Measurements from ENCODE around the gene ACSF3.

Gene ACSF3

GRCh38 chr16:89096042-89096717 lies 2.5 kb downstream of the ACSF3 start:
- peaks cover 16% of the 10 kb centered on the region for H3K36me3 Mint-ChIP-seq (ENCODE audit: insufficient read depth)
- H3K4me1 Mint-ChIP-seq: peaks cover 54% of the 10 kb centered on the region
- no peak for ATAC-seq (replicated peaks; ENCODE audit: extremely low read depth, poor library complexity, severe bottlenecking)
- peak overlapping the region; percentile 95 for H3K27ac Mint-ChIP-seq (ENCODE audit: low read depth)
- peak overlapping the region; percentile 92 for H3K4me3 Mint-ChIP-seq
- no peak for DNase-seq (ENCODE audit: low spot score in 2 of 2)
- no peaks in the 10 kb centered on the region for H3K9me3 Mint-ChIP-seq
- peaks cover 2% of the 10 kb centered on the region for H3K27me3 Mint-ChIP-seq

- peaks cover 54% of the 10 kb centered on the region for H3K4me1 Mint-ChIP-seq
- ATAC-seq (replicated peaks; ENCODE audit: extremely low read depth, poor library complexity, severe bottlenecking): peak; percentile 67
- no peaks in the 10 kb centered on the region for H3K27me3 Mint-ChIP-seq
- peak; percentile 41 to 54 for DNase-seq (ENCODE audit: low spot score in 2 of 2)
- H3K9me3 Mint-ChIP-seq: no peaks in the 10 kb centered on the region
- peaks cover 16% of the 10 kb centered on the region for H3K36me3 Mint-ChIP-seq (ENCODE audit: insufficient read depth)
- peak overlapping the region; percentile 92 for H3K4me3 Mint-ChIP-seq
- H3K27ac Mint-ChIP-seq (ENCODE audit: low read depth): peak overlapping the region; percentile 95
Measured at GRCh38 chr16:89096768-89097391, 3.2 kb downstream of the ACSF3 start.

DNA sequence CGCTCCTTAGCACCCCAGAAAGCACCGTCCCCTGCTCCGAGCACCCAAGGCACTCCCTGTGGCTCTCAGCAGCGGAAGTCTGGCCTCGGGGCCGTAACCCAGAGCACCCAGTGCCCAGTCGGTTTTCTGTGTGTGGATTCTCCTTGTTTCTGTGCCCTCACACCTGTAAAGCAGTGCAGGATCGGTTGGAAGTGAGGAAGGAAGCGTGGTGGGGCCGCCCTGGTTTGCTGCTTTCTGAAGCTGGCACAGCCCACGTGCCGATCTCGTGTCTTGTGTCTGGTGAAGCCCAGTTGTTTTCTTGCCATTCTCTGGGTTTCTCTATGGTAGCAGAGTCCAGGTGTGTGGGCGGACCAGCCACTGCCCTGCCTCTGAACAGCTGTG lies 3.7 kb downstream of the ACSF3 start:
- Mint-ChIP-seq H3K36me3 (ENCODE audit: insufficient read depth) (peaks cover 19% of the 10 kb centered on the region), H3K9me3 (no peaks in the 10 kb centered on the region), H3K4me3 (peak overlapping the region; percentile 92), H3K27ac (ENCODE audit: low read depth) (peak overlapping the region; percentile 95), H3K4me1 (peaks cover 54% of the 10 kb centered on the region), H3K27me3 (no peaks in the 10 kb centered on the region)
- no peak for DNase-seq (ENCODE audit: low spot score in 2 of 2)
- ATAC-seq (replicated peaks; ENCODE audit: extremely low read depth, poor library complexity, severe bottlenecking): no peak

DNA sequence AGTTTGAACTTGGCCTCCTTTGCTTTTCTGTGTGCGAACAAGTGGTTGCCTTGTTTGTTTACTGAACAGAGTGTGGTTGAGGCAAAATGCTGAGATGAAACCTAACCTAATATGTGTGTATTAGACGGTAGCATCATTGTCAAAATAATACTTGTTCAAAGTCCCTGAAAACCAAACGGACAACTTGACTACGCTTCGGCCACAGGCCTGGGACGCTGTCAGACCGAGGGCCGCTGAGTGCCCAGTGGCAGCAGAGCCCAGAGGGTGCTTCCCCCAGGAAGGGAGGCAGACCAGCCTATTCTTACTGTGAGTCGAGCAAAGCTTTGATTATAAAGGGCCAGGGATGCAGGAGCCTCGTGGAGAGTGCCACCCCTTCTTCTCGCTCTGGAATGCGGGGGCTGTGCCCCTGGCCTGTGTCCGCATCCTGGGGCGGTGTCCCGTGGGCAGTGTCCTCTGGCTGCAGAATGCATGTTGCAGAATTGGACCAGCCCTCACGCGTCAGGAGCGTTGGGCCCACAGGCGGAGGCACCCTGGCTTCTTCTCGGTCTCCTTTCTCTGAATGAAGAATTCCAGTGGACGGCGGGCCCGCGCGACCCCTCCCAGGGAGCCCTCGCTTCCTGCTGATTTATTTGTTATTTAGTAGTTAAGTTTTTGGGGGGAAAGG lies 5.2 kb downstream of the ACSF3 start:
- DNase-seq (ENCODE audit: low spot score in 2 of 2) (no peak), ATAC-seq (replicated peaks; ENCODE audit: extremely low read depth, poor library complexity, severe bottlenecking) (no peak)
- H3K27ac Mint-ChIP-seq (ENCODE audit: low read depth): peak overlapping the region; percentile 95
- peaks cover 54% of the 10 kb centered on the region for H3K4me1 Mint-ChIP-seq
- no peaks in the 10 kb centered on the region for H3K9me3 Mint-ChIP-seq
- H3K4me3 Mint-ChIP-seq: peak overlapping the region; percentile 92
- H3K36me3 Mint-ChIP-seq (ENCODE audit: insufficient read depth): peaks cover 22% of the 10 kb centered on the region
- H3K27me3 Mint-ChIP-seq: no peaks in the 10 kb centered on the region

- H3K27me3 Mint-ChIP-seq: no peaks in the 10 kb centered on the region
- no peaks in the 10 kb centered on the region for H3K9me3 Mint-ChIP-seq
- DNase-seq (ENCODE audit: low spot score in 2 of 2): no peak
- ATAC-seq (replicated peaks; ENCODE audit: extremely low read depth, poor library complexity, severe bottlenecking): no peak
- H3K4me1 Mint-ChIP-seq: peaks cover 45% of the 10 kb centered on the region
- H3K27ac Mint-ChIP-seq (ENCODE audit: low read depth): peak overlapping the region; percentile 70
- peaks cover 24% of the 10 kb centered on the region for H3K36me3 Mint-ChIP-seq (ENCODE audit: insufficient read depth)
- H3K4me3 Mint-ChIP-seq: peak overlapping the region; percentile 28
Measured at GRCh38 chr16:89099905-89100304, 6.3 kb downstream of the ACSF3 start.

GRCh38 chr16:89100601-89101302 lies 7.1 kb downstream of the ACSF3 start:
- Mint-ChIP-seq H3K36me3 (ENCODE audit: insufficient read depth) (peaks cover 24% of the 10 kb centered on the region), H3K4me1 (peaks cover 39% of the 10 kb centered on the region), H3K4me3 (no peak overlapping the region), H3K27ac (ENCODE audit: low read depth) (no peak overlapping the region), H3K27me3 (no peaks in the 10 kb centered on the region), H3K9me3 (no peaks in the 10 kb centered on the region)
- DNase-seq (ENCODE audit: low spot score in 2 of 2): no peak
- no peak for ATAC-seq (replicated peaks; ENCODE audit: extremely low read depth, poor library complexity, severe bottlenecking)

GRCh38 chr16:89101303-89102040 lies 7.8 kb downstream of the ACSF3 start:
- Mint-ChIP-seq H3K9me3 (no peaks in the 10 kb centered on the region), H3K36me3 (ENCODE audit: insufficient read depth) (peaks cover 27% of the 10 kb centered on the region), H3K27me3 (no peaks in the 10 kb centered on the region), H3K4me1 (peaks cover 32% of the 10 kb centered on the region), H3K4me3 (no peak overlapping the region), H3K27ac (ENCODE audit: low read depth) (no peak overlapping the region)
- ATAC-seq (replicated peaks; ENCODE audit: extremely low read depth, poor library complexity, severe bottlenecking): no peak
- DNase-seq (ENCODE audit: low spot score in 2 of 2): no peak

DNA sequence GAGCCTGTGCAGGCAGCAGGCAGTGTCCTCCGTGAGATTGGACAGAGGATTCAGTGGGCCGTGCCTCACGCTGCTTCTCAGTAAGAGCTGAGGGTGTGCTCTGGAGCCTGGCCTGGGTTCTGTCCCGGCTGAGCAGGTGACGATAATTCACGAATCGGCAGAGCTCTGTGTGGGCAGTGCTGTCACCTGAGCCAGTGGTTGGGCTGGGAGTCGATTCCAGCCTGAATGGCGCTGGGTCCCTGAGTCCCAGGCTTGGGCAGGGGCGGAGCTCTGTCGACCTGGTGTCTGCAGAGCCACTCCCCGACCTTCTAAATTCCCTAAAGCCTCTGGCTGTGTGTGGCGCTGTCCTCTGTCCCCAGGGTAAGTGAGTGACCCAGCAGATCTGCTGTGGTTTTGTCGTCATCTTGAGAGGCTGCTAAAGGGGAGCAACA lies 8.4 kb downstream of the ACSF3 start:
- no peak overlapping the region for H3K4me3 Mint-ChIP-seq
- H3K4me1 Mint-ChIP-seq: peaks cover 26% of the 10 kb centered on the region
- H3K27me3 Mint-ChIP-seq: no peaks in the 10 kb centered on the region
- ATAC-seq (replicated peaks; ENCODE audit: extremely low read depth, poor library complexity, severe bottlenecking) (no peak), DNase-seq (ENCODE audit: low spot score in 2 of 2) (no peak)
- peaks cover 23% of the 10 kb centered on the region for H3K36me3 Mint-ChIP-seq (ENCODE audit: insufficient read depth)
- no peaks in the 10 kb centered on the region for H3K9me3 Mint-ChIP-seq
- no peak overlapping the region for H3K27ac Mint-ChIP-seq (ENCODE audit: low read depth)

- Mint-ChIP-seq H3K9me3 (no peaks in the 10 kb centered on the region), H3K4me3 (no peak overlapping the region), H3K36me3 (ENCODE audit: insufficient read depth) (peaks cover 25% of the 10 kb centered on the region), H3K4me1 (peaks cover 25% of the 10 kb centered on the region), H3K27me3 (no peaks in the 10 kb centered on the region), H3K27ac (ENCODE audit: low read depth) (no peak overlapping the region)
- DNase-seq (ENCODE audit: low spot score in 2 of 2) (no peak), ATAC-seq (replicated peaks; ENCODE audit: extremely low read depth, poor library complexity, severe bottlenecking) (no peak)
Measured at GRCh38 chr16:89102481-89103073, 8.9 kb downstream of the ACSF3 start.

GRCh38 chr16:89103156-89103555 lies 9.5 kb downstream of the ACSF3 start:
- H3K27ac Mint-ChIP-seq (ENCODE audit: low read depth): no peak overlapping the region
- no peaks in the 10 kb centered on the region for H3K27me3 Mint-ChIP-seq
- peaks cover 24% of the 10 kb centered on the region for H3K4me1 Mint-ChIP-seq
- H3K36me3 Mint-ChIP-seq (ENCODE audit: insufficient read depth): peaks cover 29% of the 10 kb centered on the region
- H3K4me3 Mint-ChIP-seq: no peak overlapping the region
- DNase-seq (ENCODE audit: low spot score in 2 of 2) (no peak), ATAC-seq (replicated peaks; ENCODE audit: extremely low read depth, poor library complexity, severe bottlenecking) (no peak)
- H3K9me3 Mint-ChIP-seq: no peaks in the 10 kb centered on the region

DNA sequence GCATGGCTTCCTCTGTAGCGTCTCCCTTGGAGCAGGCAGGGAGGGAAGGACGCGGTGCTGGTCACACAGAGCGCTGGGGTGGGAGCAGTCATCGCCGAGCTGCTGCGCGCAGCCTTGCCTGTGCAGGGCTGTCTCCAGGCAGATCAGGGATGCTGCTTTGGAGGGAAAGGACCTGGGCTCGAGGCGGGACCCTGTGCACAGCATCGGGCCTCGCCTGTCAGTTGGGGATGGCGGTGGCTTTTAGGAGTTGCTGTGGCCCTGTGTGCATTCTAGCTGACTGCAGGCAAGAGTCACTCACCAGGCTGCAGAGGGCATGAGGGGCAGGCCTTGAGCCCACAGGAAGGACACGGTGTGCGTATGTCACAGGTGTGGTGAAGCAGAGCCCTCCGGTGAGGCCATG lies 10.1 kb downstream of the ACSF3 start:
- H3K36me3 Mint-ChIP-seq (ENCODE audit: insufficient read depth): peaks cover 29% of the 10 kb centered on the region
- ATAC-seq (replicated peaks; ENCODE audit: extremely low read depth, poor library complexity, severe bottlenecking) (no peak), DNase-seq (ENCODE audit: low spot score in 2 of 2) (no peak)
- H3K27ac Mint-ChIP-seq (ENCODE audit: low read depth): no peak overlapping the region
- no peak overlapping the region for H3K4me3 Mint-ChIP-seq
- peaks cover 18% of the 10 kb centered on the region for H3K4me1 Mint-ChIP-seq
- no peaks in the 10 kb centered on the region for H3K27me3 Mint-ChIP-seq
- H3K9me3 Mint-ChIP-seq: no peaks in the 10 kb centered on the region

DNA sequence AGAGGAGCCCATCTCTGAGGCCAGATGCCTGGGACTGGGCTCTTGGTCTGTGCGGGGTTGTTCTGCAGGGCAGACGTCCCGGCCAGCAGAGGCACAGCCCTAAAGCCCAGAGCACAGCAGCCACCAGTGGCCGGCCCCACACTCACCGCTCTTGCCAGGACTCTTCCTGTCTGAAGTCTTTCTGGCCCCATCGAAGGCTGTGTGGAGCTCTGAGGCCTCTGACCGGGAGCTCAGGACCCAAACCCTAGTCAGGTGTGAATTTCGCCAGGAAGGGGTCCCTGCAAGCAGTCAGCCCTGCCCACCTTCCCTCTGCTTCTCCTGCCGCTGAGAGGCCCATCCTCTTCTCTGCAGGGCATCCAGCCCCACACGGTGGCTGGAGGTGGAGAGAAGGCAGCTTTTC lies 10.7 kb downstream of the ACSF3 start:
- H3K9me3 Mint-ChIP-seq: no peaks in the 10 kb centered on the region
- ATAC-seq (replicated peaks; ENCODE audit: extremely low read depth, poor library complexity, severe bottlenecking) (no peak), DNase-seq (ENCODE audit: low spot score in 2 of 2) (no peak)
- no peaks in the 10 kb centered on the region for H3K27me3 Mint-ChIP-seq
- H3K36me3 Mint-ChIP-seq (ENCODE audit: insufficient read depth): peaks cover 29% of the 10 kb centered on the region
- H3K4me3 Mint-ChIP-seq: no peak overlapping the region
- no peak overlapping the region for H3K27ac Mint-ChIP-seq (ENCODE audit: low read depth)
- H3K4me1 Mint-ChIP-seq: peaks cover 16% of the 10 kb centered on the region
